Stimulated activated CD4-positive, alpha-beta T cell treated with anti-CD3 and anti-CD28 coated beads, TNF-alpha, amount 100 ng/mL, for 1 hour (primary cell): ENCODE data around the gene EML1.
"Not testable (repeated sequence)": the region's sequence is repeated elsewhere in the genome, so short reads cannot be mapped to it uniquely, and the experiment has no call there.

Experiments
- DNase-seq, 3 donors: peaks; one replicate each; pipeline ENCODE4 v3.0.0-alpha.2; 2020; ENCODE audit warnings: low read depth in 3 of 3, low spot score in 1 of 3

The EML1 gene

GRCh38 chr14:99755629-99756603 is 37.3 kb upstream of the EML1 start:
- DNase-seq, result no peak

- DNase-seq, result no peak
Observed at GRCh38 chr14:99756796-99757195, 36.4 kb upstream of the EML1 start.

GRCh38 chr14:99757331-99758070 is 35.7 kb upstream of the EML1 start:
- DNase-seq, result no peak

DNA sequence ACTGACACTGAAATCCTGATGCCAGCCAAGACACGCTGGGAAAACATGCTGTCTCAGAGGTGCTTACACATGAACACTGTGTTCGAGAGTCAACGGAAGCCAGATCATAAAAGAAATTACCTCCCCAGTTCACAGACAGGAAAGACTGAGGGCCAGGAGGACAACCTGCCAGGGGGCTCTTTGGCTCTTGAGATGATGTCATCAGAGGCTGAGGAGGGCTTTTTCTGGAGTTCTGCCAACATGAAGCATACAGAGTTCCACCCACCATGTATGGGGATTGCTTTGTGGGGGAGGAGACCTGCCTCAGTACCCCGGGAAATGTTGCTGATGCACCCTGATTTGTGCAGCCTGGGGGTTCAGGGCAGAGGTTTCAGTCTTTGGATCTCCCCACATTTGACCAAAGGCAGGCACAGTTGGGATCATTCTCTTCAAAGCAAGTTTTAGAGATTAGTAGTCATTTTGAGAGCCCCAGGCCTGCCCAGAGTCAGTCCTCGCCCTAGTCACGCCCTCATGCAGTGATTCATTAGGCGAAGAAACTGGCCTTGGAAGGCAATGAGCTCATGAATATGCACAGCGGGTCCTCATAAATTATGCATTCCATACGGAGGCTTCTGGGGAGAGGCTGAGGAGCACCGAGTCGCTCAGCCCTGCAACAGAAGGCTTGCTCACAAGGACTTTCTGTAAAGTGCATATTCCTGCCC is 34.9 kb upstream of the EML1 start:
- no peak for DNase-seq

- DNase-seq, result no peak
Observed at GRCh38 chr14:99758872-99759545, 34.2 kb upstream of the EML1 start.

- DNase-seq, result no peak
Observed at GRCh38 chr14:99759546-99759925, 33.7 kb upstream of the EML1 start.

GRCh38 chr14:99760817-99761216 is 32.4 kb upstream of the EML1 start:
- DNase-seq, result no peak

GRCh38 chr14:99762911-99763310 is 30.3 kb upstream of the EML1 start:
- DNase-seq, result not testable (repeated sequence)

DNA sequence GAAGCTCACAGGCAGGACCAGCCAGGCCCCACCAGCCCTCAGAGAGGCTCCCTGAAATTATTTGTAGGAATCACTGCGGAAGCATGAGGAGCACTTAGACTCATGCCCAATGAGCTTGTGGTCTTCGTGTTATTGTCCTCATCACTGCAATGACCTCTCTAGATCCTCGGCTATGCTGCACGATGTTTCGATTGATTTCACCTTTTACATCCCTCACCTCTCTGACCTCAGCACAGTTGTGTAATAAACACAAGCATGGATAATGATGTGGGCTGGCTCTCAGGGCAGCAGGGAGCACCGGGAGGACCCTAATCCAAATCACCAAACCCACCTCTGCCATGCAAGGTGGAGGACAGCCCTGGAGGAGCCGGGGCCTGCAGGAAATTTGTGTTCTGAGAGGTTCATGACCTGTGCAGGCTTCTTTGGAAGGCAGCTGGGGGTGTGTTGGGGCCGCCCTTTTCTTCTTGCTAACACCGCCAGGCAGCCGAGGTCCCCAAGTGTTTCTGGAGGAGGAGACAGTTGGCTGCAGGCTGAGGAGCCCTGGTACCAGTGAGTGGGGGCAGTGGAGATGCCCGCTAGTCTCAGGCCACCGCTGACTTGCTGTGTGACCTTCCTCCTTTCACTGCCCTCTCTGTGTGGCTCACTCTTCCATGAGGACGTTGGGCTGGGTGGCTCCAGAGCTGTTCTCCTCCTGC is 29.5 kb upstream of the EML1 start:
- DNase-seq, result no peak

DNA sequence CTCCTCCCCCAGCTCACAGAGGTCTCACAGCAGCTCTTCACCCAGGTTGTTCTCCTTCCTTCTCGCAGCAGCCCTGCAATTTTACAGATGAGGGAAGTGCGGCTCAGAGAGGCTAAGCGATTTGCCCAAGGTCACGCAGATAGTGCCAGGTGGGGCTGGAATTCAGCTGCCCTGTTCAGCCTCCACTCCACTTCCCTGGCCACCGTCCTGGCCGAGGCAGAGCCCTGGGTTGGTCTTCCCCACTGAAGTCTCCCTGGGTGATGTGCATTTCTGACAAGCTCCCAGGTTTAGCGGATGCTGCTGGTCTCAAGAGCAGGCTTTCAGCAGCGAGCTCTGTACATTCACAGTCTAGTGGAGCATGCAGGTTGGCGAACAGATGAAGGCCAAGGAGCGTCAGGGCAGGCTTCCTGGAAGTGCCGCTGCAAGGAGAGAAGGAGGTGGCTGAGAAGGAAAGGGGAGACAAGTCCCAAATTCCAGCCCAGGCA is 28.9 kb upstream of the EML1 start:
- no peak for DNase-seq

GRCh38 chr14:99768381-99768780 is 24.8 kb upstream of the EML1 start:
- no peak for DNase-seq

- DNase-seq, result no peak
Observed at GRCh38 chr14:99769123-99769522, 24.1 kb upstream of the EML1 start.

DNA sequence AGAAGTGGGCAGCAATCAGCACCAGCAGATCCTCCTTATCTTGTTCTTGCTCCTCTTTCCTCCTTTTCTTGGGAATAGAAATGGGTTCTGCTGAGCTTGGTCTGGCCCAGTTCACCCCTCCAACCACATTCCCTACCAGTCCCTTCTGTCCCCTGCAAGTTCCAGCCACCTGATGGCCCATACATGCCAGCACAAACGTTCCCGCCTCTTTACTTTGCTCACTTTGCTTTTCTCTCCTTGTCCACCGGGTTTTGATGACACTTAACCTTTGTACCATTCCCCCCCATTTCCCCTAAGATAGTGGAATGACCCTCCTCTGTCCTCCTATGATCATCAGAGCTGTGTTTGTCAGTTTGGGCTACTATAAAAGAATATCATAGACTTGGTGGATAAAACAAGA is 23.4 kb upstream of the EML1 start:
- DNase-seq, result no peak

DNA sequence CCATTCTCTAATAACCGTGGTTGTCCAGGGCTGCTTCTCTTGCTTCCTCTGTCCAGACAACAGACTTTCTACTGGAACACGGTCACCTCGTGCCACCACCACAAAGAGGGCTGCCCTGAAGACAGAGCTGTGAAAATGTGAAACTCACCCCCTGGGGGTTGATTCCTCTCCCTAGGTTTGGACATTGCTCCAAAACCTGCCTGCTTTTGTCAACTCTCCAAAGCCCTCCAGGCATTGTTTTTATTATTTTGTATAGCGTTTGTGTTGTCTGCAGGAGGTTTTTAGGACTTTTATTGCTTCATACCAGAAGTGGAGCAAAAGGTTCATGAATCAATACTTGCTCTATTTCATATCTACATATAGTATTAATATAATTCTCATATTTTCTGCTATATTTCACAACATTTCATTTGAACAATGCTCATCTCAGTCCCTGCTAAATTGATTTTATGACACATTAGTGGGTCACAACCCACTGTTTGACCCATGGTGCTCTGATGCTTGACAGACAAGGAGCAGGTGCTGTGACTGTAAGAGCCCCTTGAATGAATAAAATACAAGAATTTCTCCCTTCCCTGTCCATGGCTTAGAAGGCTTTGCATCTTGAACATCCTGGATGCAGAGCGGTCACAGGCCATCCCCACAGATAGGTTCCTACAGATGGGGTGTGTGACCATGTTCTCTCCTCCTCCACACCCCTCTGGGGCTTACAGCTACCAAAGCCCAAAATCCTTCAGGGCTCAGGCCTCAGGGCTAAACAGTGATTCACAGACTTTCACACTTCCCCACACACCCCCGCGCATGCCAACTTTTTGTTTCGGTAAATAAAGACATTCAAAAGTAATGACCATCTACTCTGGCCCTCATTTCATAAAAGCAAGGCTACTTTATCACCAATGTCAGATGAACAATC is 20.6 kb upstream of the EML1 start:
- DNase-seq, result no peak

DNA sequence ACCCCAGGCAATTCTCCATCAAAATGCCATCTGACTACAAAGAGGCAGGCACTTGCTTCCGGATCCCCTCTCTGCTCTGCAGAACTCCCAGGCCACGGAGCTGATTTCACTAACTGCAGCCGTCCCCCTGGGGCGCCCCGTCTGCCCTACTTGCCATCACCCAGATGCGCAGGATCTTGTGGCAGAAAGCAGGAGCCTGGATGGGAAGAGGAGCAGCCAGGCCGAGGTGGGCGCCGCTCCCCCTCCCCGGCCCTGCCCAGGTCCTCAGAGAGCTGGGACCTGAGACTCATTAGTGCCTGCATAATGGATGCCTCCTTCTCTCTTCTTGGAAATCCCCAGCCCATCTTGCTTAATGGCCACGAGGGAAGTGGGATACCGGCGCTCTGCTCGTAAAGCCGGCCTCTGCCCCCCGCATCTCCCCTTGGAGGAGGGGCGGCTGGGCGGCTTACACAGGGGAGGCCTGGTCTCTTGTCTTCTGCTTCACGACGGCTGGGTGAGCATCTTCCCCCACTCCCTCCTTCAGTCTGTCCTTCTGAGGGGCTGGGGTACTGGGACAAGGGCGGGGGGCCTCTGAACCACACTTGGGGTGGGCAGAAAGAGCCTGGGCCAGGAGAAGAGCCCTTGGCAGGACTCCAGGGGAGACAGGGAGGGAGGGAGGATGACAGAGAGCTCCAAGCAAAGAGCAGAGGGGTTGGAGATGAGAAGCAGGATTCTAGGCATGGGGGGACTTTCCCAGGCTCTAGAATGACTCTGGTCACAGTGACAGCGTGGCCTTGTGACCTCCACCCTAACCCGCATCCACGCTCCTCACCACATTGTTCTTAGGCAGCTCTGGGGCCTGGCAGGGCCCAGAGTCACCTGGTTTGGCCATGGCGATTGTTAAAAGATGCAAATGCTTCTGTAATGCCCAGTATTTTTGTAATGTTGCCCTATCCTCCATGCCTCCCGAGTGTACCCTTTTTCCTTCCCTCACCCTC is 19.4 kb upstream of the EML1 start:
- no peak for DNase-seq

DNA sequence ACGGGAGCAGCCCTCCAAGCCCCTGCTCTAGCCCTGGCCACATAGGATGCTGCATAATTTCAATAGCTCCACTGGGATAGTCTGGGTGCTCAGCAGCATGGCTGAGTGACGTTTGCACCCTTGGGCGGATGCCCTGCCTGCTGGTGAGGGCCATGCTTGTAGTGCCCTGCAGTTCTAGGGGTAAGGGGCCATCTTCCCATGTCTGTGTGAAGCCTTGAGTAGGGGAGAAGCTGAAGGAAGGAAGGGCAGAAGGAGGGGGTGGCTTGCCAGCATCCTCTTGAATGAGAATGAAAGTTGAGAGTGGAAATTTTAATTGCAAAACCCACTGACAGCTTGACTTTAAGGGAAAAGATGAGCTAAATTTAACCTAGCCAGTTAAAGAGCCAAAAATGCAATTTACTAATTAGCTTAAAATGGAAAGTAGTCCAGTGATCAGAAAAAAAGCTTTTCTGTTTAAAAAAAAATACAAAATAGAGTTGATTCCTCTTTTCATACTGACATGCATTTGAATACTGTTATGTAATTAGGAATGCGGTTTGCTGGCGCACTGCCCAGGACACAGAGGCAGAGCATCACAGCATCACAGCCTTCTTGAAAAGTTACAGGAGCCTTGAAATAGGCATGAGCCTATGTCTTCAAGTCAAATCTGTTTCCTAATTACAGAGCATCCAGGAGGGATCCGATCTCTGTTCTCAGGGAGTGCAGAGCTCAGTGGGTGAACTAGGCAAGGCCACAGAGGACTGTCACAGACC is 18.5 kb upstream of the EML1 start:
- no peak for DNase-seq

DNA sequence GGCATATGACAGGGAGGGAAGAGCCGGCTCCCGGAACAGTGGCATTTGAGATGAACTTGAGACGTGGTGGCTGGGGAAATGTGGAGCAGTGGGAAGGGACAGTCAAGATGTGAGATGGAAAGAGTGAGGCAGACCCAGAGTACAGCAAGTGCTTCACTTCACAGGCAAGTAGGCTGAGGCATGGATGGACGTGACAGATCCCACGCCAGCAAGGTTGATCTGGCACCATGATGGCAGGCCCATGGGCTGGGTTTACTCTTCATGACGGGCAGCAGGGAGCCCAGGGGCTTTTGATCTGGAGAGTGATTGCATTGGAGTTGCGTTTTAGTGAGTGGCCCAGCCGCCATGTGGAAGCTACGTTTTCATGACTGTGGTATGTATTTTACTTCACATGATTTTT is 17.9 kb upstream of the EML1 start:
- DNase-seq, result no peak
